H9 (cell line): Measurements from ENCODE around the gene TPSB2. TPM values are rescaled to one million over a fixed set of nuclear protein-coding genes. Genes with fewer than 3 reads are reported as not detected.
"Not testable (repeated sequence)": the region's sequence is repeated elsewhere in the genome, so short reads cannot be mapped to it uniquely, and the experiment has no call there.

Source experiments
- DNase-seq: peaks from one replicate; pipeline ENCODE4 v3.0.0-alpha.2; 2017
- H2AFZ ChIP-seq: one replicate; pipeline ENCODE4 v1.6.1; 2013; ENCODE audit warnings: mild to moderate bottlenecking, low read length, control low read depth, moderate library complexity
- H2AK5ac ChIP-seq: 2 replicates; pipeline ENCODE4 v1.6.1; 2013; ENCODE audit warnings: low read length, control low read depth, mixed read lengths; ENCODE audit not compliant: insufficient read length
- H2BK120ac ChIP-seq: one replicate; pipeline ENCODE4 v1.6.1; 2013; ENCODE audit warnings: low read depth, mild to moderate bottlenecking, low read length, control low read depth, inconsistent platforms; ENCODE audit not compliant: poor library complexity, severe bottlenecking
- H2BK12ac ChIP-seq: 2 replicates; pipeline ENCODE4 v1.6.1; 2013; ENCODE audit warnings: low read length, control low read depth, mixed read lengths, low read depth; ENCODE audit not compliant: insufficient read length
- H2BK15ac ChIP-seq: 2 replicates; pipeline ENCODE4 v1.6.1; 2013; ENCODE audit warnings: low read depth, low read length, control low read depth
- H2BK20ac ChIP-seq: one replicate; pipeline ENCODE4 v1.6.1; 2013; ENCODE audit warnings: low read depth, mild to moderate bottlenecking, low read length, control low read depth, inconsistent platforms; ENCODE audit not compliant: poor library complexity, severe bottlenecking
- H2BK5ac ChIP-seq: 2 replicates; pipeline ENCODE4 v1.6.1; 2013; ENCODE audit warnings: low read length, control low read depth, mixed read lengths; ENCODE audit not compliant: insufficient read length
- H3K14ac ChIP-seq: 2 replicates; pipeline ENCODE4 v1.6.1; 2013; ENCODE audit warnings: low read length, control low read depth; ENCODE audit not compliant: insufficient read depth
- H3K18ac ChIP-seq: 2 replicates; pipeline ENCODE4 v1.6.1; 2013; ENCODE audit warnings: low read depth, mild to moderate bottlenecking, mixed read lengths, low read length, control low read depth; ENCODE audit not compliant: insufficient read length
- H3K23ac ChIP-seq: 2 replicates; pipeline ENCODE4 v1.6.1; 2013; ENCODE audit warnings: low read length, control low read depth, mixed read lengths, low read depth; ENCODE audit not compliant: insufficient read length
- H3K23me2 ChIP-seq: 2 replicates; pipeline ENCODE4 v1.6.1; 2013; ENCODE audit warnings: low read depth, mild to moderate bottlenecking, mixed read lengths, low read length, control low read depth; ENCODE audit not compliant: insufficient read length, poor library complexity, severe bottlenecking
- H3K27ac ChIP-seq: 2 replicates; pipeline ENCODE4 v1.5.1; 2013; ENCODE audit warnings: low read length, control low read depth, mixed read lengths, low read depth; ENCODE audit not compliant: insufficient read length
- H3K27me3 ChIP-seq: 2 replicates; pipeline ENCODE4 v1.6.1; 2013; ENCODE audit warnings: low read length, control low read depth, inconsistent platforms; ENCODE audit not compliant: insufficient read depth
- H3K4ac ChIP-seq: 2 replicates; pipeline ENCODE4 v1.6.1; 2013; ENCODE audit warnings: low read depth, mild to moderate bottlenecking, control low read depth, inconsistent platforms, low read length, moderate library complexity
- H3K4me1 ChIP-seq: 2 replicates; pipeline ENCODE4 v1.6.1; 2013; ENCODE audit warnings: low read length, control low read depth, inconsistent platforms; ENCODE audit not compliant: insufficient read depth
- H3K4me2 ChIP-seq: 2 replicates; pipeline ENCODE4 v1.6.1; 2013; ENCODE audit warnings: low read length, control low read depth, mixed read lengths; ENCODE audit not compliant: insufficient read length, insufficient read depth
- H3K56ac ChIP-seq: 2 replicates; pipeline ENCODE4 v1.6.1; 2013; ENCODE audit warnings: low read depth, mild to moderate bottlenecking, mixed read lengths, low read length, control low read depth; ENCODE audit not compliant: insufficient read length
- H3K79me1 ChIP-seq: 2 replicates; pipeline ENCODE4 v1.6.1; 2013; ENCODE audit warnings: low read depth, mild to moderate bottlenecking, moderate library complexity, low read length, control low read depth, inconsistent platforms; ENCODE audit not compliant: insufficient read depth, poor library complexity, severe bottlenecking
- H3K79me2 ChIP-seq: 2 replicates; pipeline ENCODE4 v1.6.1; 2013; ENCODE audit warnings: low read length, control low read depth, inconsistent platforms; ENCODE audit not compliant: insufficient read depth
- H3K9ac ChIP-seq: 2 replicates; pipeline ENCODE4 v1.6.1; 2013; ENCODE audit warnings: low read length, control low read depth, mixed read lengths; ENCODE audit not compliant: insufficient read length; ENCODE audit errors: extremely low read depth
- H3K9me3 ChIP-seq: one replicate; pipeline ENCODE4 v1.6.1; 2013; ENCODE audit warnings: low read depth, low read length, inconsistent platforms; ENCODE audit not compliant: control insufficient read depth
- H3T11ph ChIP-seq: one replicate; pipeline ENCODE4 v1.6.1; 2013; ENCODE audit warnings: mild to moderate bottlenecking, low read length, control low read depth, inconsistent platforms
- H4K20me1 ChIP-seq: one replicate; pipeline ENCODE4 v1.6.1; 2013; ENCODE audit not compliant: control insufficient read depth, insufficient read length, insufficient read depth
- H4K5ac ChIP-seq: 2 replicates; pipeline ENCODE4 v1.6.1; 2013; ENCODE audit warnings: low read depth, mild to moderate bottlenecking, mixed read lengths, low read length, control low read depth; ENCODE audit not compliant: insufficient read length
- H4K8ac ChIP-seq: replicated peaks from 2 replicates; pipeline ENCODE4 v1.6.1; 2013; ENCODE audit warnings: low read length, control low read depth, mixed read lengths, low read depth; ENCODE audit not compliant: insufficient read length
- H4K91ac ChIP-seq: 2 replicates; pipeline ENCODE4 v1.6.1; 2013; ENCODE audit warnings: low read depth, mild to moderate bottlenecking, moderate library complexity, mixed read lengths, low read length, control low read depth; ENCODE audit not compliant: insufficient read length
- H3K27ac Mint-ChIP-seq, 3 experiments: 2 replicates in 2 of 3; 3 replicates in 1 of 3; pipeline ENCODE4 v1.8.0; 2020 to 2021; ENCODE audit warnings: mixed read lengths in 3 of 3, mild to moderate bottlenecking in 1 of 3, moderate library complexity in 1 of 3
- H3K27me3 Mint-ChIP-seq: 2 replicates; pipeline ENCODE4 v1.8.0; 2021; ENCODE audit warnings: low read depth, mild to moderate bottlenecking, moderate library complexity, mixed read lengths
- H3K36me3 Mint-ChIP-seq, 3 experiments: 2 replicates in 2 of 3; 3 replicates in 1 of 3; pipeline ENCODE4 v1.8.0; 2020 to 2021; ENCODE audit warnings: low read depth in 3 of 3, mixed read lengths in 3 of 3; ENCODE audit not compliant: insufficient read depth in 1 of 3
- H3K4me1 Mint-ChIP-seq, 2 experiments: 2 replicates each; pipeline ENCODE4 v1.8.0; 2020; ENCODE audit warnings: mixed read lengths in 2 of 2
- H3K4me3 Mint-ChIP-seq, 2 experiments: 2 replicates in 1 of 2; 3 replicates in 1 of 2; pipeline ENCODE4 v1.8.0; 2020 to 2021; ENCODE audit warnings: mild to moderate bottlenecking in 2 of 2, mixed read lengths in 2 of 2, moderate library complexity in 1 of 2
- H3K9me3 Mint-ChIP-seq, 2 experiments: 2 replicates in 1 of 2; 3 replicates in 1 of 2; pipeline ENCODE4 v1.8.0; 2020; ENCODE audit warnings: mild to moderate bottlenecking in 2 of 2, mixed read lengths in 2 of 2, moderate library complexity in 1 of 2
- CTCF ChIP-seq: fragments of 200-600 bp; sonication (generic); conservative IDR thresholded peaks from 3 replicates; pipeline ENCODE4 v1.8.0; 2021; ENCODE audit warnings: antibody characterized with exemption, mild to moderate bottlenecking
- WGBS: extraction: QIAGEN DNeasy Blood & Tissue Kit; methylation state at CpG from one replicate; pipeline ENCODE4 v1.1.7; 2013; ENCODE audit warnings: missing lambda C conversion rate, low lambda C conversion rate, mixed read lengths; ENCODE audit not compliant: insufficient read length; ENCODE audit errors: extremely low coverage; 5-methylcytosine and 5-hydroxymethylcytosine counted together
- total RNA-seq: library from RNA; stranded (reverse); gene quantifications from 2 replicates; pipeline ENCODE4 v1.2.1, GENCODE V29; 2021

TPSB2 gene
- total RNA-seq, 1 experiment from 2014 or later = not detected

GRCh38 chr16:1271380-1271723 lies 41.4 kb upstream of the TPSB2 start:
- Histone ChIP-seq H3K27me3 (no peaks in the 10 kb centered on the region), H3K79me1 (no peaks in the 10 kb centered on the region), H3K79me2 (no peaks in the 10 kb centered on the region), H4K20me1 (no peaks in the 10 kb centered on the region), H3K56ac (no peak overlapping the region), H2BK5ac (no peak overlapping the region), H2BK12ac (no peak overlapping the region), H2BK120ac (no peak overlapping the region), H3K4me1 (no peaks in the 10 kb centered on the region; the same call in 1 of the 2 replicates), H3K18ac (no peak overlapping the region), H4K8ac (no peak overlapping the region), H2AFZ (no peak overlapping the region), H3K14ac (no peak overlapping the region), H3K4me2 (no peak overlapping the region), H3K9me3 (no peaks in the 10 kb centered on the region), H4K91ac (no peak overlapping the region), H3K9ac (no peak overlapping the region), H3K23ac (no peak overlapping the region), H2BK20ac (no peak overlapping the region), H2AK5ac (no peak overlapping the region), H3K23me2 (no peaks in the 10 kb centered on the region), H4K5ac (no peak overlapping the region), H3K4ac (no peak overlapping the region), H3T11ph (no peak overlapping the region), H2BK15ac (no peak overlapping the region), H3K27ac (no peak overlapping the region)
- Mint-ChIP-seq H3K4me3 (no peak overlapping the region), H3K27me3 (peaks cover 42% of the 10 kb centered on the region), H3K27ac (no peak overlapping the region; a peak in 1 of 7 replicates), H3K4me1 (peaks cover 3 to 6% of the 10 kb centered on the region in 2 experiments), H3K36me3 (peaks cover 0 to 6% (median 2%) of the 10 kb centered on the region in 3 experiments; a peak in 3 of 7 replicates), H3K9me3 (peaks cover 1 to 7% of the 10 kb centered on the region in 2 experiments; a peak in 3 of 5 replicates)
- no CpG with 5 or more reads among the region's 12 CpGs for WGBS
- no peak for DNase-seq
- TF ChIP-seq CTCF = no peak

DNA sequence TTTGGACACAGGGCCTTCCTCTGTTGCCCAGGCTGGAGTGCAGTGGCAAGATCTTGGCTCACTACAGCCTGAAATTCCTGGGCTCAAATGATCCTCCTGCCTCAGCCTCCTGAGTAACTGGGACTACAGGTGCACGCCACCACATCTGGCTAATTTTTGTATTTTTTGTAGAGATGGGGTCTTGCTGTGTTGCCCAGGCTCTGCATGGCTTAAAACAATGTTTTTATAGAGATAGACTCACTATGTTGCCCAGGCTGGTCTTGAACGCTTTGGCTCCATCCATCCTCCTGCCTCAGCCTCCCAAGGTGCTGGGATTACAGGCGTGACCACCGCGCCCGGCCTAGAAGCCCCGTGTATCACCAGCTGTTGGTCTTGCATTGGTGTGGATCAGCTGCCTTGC lies 39.4 kb upstream of the TPSB2 start:
- not testable (repeated sequence) for H3K14ac ChIP-seq, H2BK20ac ChIP-seq, H3K79me2 ChIP-seq, H4K20me1 ChIP-seq, H3K27me3 ChIP-seq, H4K5ac ChIP-seq, H3K27ac Mint-ChIP-seq, H4K91ac ChIP-seq, H3K27ac ChIP-seq, H2AFZ ChIP-seq, H3K9me3 ChIP-seq, H2AK5ac ChIP-seq, DNase-seq, H3K18ac ChIP-seq, H3K4me3 Mint-ChIP-seq, H3K23ac ChIP-seq, H3K4me1 ChIP-seq, H3K56ac ChIP-seq, H3K4me2 ChIP-seq, H2BK12ac ChIP-seq, H3T11ph ChIP-seq, H3K9ac ChIP-seq, H3K4me1 Mint-ChIP-seq, H2BK15ac ChIP-seq, H3K36me3 Mint-ChIP-seq, H2BK120ac ChIP-seq, H3K23me2 ChIP-seq, H3K4ac ChIP-seq, H3K79me1 ChIP-seq, H4K8ac ChIP-seq, H2BK5ac ChIP-seq
- H3K27me3 Mint-ChIP-seq = peaks cover 35% of the 10 kb centered on the region
- H3K9me3 Mint-ChIP-seq = peaks cover 8 to 17% of the 10 kb centered on the region in 2 experiments
- no CpG with 5 or more reads among the region's 7 CpGs for WGBS
